Measurements from ENCODE around the gene FAM234B.
"Not testable (repeated sequence)": the region's sequence is repeated elsewhere in the genome, so short reads cannot be mapped to it uniquely, and the experiment has no call there.

Gene FAM234B

GRCh38 chr12:13049816-13050215 is 5.6 kb downstream of the FAM234B start:
- TF ChIP-seq, protein P1, sequence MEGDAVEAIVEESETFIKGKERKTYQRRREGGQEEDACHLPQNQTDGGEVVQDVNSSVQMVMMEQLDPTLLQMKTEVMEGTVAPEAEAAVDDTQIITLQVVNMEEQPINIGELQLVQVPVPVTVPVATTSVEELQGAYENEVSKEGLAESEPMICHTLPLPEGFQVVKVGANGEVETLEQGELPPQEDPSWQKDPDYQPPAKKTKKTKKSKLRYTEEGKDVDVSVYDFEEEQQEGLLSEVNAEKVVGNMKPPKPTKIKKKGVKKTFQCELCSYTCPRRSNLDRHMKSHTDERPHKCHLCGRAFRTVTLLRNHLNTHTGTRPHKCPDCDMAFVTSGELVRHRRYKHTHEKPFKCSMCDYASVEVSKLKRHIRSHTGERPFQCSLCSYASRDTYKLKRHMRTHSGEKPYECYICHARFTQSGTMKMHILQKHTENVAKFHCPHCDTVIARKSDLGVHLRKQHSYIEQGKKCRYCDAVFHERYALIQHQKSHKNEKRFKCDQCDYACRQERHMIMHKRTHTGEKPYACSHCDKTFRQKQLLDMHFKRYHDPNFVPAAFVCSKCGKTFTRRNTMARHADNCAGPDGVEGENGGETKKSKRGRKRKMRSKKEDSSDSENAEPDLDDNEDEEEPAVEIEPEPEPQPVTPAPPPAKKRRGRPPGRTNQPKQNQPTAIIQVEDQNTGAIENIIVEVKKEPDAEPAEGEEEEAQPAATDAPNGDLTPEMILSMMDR (conservative IDR thresholded peaks at IDR 0.05; ENCODE audit: low read depth, low read length) = no peak
- H3K4me1 ChIP-seq (ENCODE audit: low read depth, poor library complexity, severe bottlenecking) = no peaks in the 10 kb centered on the region
- no peak overlapping the region for H3K27ac ChIP-seq
- H3K4me3 ChIP-seq (IDR thresholded peaks at IDR 0.05; ENCODE audit: insufficient read depth, low read depth, low read length) = no peak overlapping the region
- no peak overlapping the region for H3K9ac ChIP-seq
- H3K27me3 ChIP-seq (ENCODE audit: insufficient read depth, low read depth) = no peaks in the 10 kb centered on the region
- no peaks in the 10 kb centered on the region for H3K79me2 ChIP-seq (ENCODE audit: insufficient read depth, low read depth)
- no peak overlapping the region for H2AFZ ChIP-seq (ENCODE audit: low read depth)
- no peaks in the 10 kb centered on the region for H3K36me3 ChIP-seq (ENCODE audit: insufficient read depth)
- H4K20me1 ChIP-seq (ENCODE audit: insufficient read depth) = no peaks in the 10 kb centered on the region
- H3K4me2 ChIP-seq = no peak overlapping the region

DNA sequence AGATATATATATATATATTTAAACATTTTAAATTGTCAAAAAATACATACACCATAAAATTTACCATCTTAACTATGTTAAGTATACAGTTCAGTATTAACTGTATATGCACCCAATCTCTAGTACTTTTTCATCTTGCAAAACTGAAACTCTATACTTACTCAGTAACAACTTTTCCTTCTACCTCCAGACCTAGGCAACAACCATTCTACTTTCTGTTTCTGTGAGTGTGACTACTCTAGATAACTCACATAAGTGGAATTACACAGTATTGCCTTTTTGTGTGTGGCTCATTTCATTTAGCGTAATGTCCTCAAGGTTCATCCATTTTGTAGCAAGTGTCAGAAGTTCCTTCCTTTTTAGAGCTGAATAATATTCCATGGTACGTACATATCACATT is 8.2 kb downstream of the FAM234B start:
- TF ChIP-seq, protein P1 (conservative IDR thresholded peaks at IDR 0.05; ENCODE audit: low read depth, low read length) = no peak
- Histone ChIP-seq H2AFZ (ENCODE audit: low read depth) (no peak overlapping the region), H3K9ac (no peak overlapping the region), H3K4me1 (ENCODE audit: low read depth, poor library complexity, severe bottlenecking) (no peaks in the 10 kb centered on the region), H3K27me3 (ENCODE audit: insufficient read depth, low read depth) (no peaks in the 10 kb centered on the region), H3K79me2 (ENCODE audit: insufficient read depth, low read depth) (no peaks in the 10 kb centered on the region), H3K4me2 (no peak overlapping the region), H4K20me1 (ENCODE audit: insufficient read depth) (no peaks in the 10 kb centered on the region), H3K4me3 (IDR thresholded peaks at IDR 0.05; ENCODE audit: insufficient read depth, low read depth, low read length) (no peak overlapping the region), H3K36me3 (ENCODE audit: insufficient read depth) (no peaks in the 10 kb centered on the region), H3K27ac (no peak overlapping the region)

DNA sequence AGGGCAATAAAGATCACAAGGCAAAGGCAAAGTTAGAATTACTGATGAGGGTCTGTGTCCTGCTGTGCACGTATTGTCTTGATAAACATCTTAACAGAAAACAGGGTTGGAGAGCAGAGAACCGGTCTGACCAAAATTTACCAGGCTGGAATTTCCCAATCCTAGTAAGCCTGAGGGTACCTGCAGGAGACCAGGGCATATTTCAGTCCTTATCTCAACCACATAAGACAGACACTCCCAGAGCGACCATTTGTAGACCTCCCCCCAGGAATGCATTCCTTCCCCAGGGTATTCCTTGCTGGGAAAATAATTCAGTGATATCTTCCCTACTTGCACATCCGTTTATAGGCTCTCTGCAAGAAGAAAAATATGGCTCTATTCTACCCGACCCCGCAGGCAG is 9.4 kb downstream of the FAM234B start:
- not testable (repeated sequence) for H3K36me3 ChIP-seq (ENCODE audit: insufficient read depth); H3K4me2 ChIP-seq; H3K9ac ChIP-seq; H2AFZ ChIP-seq (ENCODE audit: low read depth); H3K4me3 ChIP-seq (IDR thresholded peaks at IDR 0.05; ENCODE audit: insufficient read depth, low read depth, low read length); H4K20me1 ChIP-seq (ENCODE audit: insufficient read depth); H3K27me3 ChIP-seq (ENCODE audit: insufficient read depth, low read depth); H3K79me2 ChIP-seq (ENCODE audit: insufficient read depth, low read depth); H3K4me1 ChIP-seq (ENCODE audit: low read depth, poor library complexity, severe bottlenecking); H3K27ac ChIP-seq

- Histone ChIP-seq H3K9ac (no peak overlapping the region), H3K27me3 (ENCODE audit: insufficient read depth, low read depth) (no peaks in the 10 kb centered on the region), H3K4me1 (ENCODE audit: low read depth, poor library complexity, severe bottlenecking) (no peaks in the 10 kb centered on the region), H3K4me2 (no peak overlapping the region), H3K79me2 (ENCODE audit: insufficient read depth, low read depth) (no peaks in the 10 kb centered on the region), H4K20me1 (ENCODE audit: insufficient read depth) (no peaks in the 10 kb centered on the region), H2AFZ (ENCODE audit: low read depth) (no peak overlapping the region), H3K36me3 (ENCODE audit: insufficient read depth) (no peaks in the 10 kb centered on the region), H3K4me3 (IDR thresholded peaks at IDR 0.05; ENCODE audit: insufficient read depth, low read depth, low read length) (no peak overlapping the region), H3K27ac (no peak overlapping the region)
- TF ChIP-seq, protein P1 (conservative IDR thresholded peaks at IDR 0.05; ENCODE audit: low read depth, low read length) = no peak
These were observed 16.4 kb downstream of the FAM234B start for GRCh38 chr12:13060581-13060980.

- Histone ChIP-seq H3K4me2 (no peak overlapping the region), H3K27ac (no peak overlapping the region), H3K9ac (no peak overlapping the region), H2AFZ (ENCODE audit: low read depth) (no peak overlapping the region), H3K4me1 (ENCODE audit: low read depth, poor library complexity, severe bottlenecking) (no peaks in the 10 kb centered on the region), H4K20me1 (ENCODE audit: insufficient read depth) (no peaks in the 10 kb centered on the region), H3K27me3 (ENCODE audit: insufficient read depth, low read depth) (no peaks in the 10 kb centered on the region), H3K4me3 (IDR thresholded peaks at IDR 0.05; ENCODE audit: insufficient read depth, low read depth, low read length) (no peak overlapping the region), H3K79me2 (ENCODE audit: insufficient read depth, low read depth) (no peaks in the 10 kb centered on the region), H3K36me3 (ENCODE audit: insufficient read depth) (no peaks in the 10 kb centered on the region)
- TF ChIP-seq, protein P1 (conservative IDR thresholded peaks at IDR 0.05; ENCODE audit: low read depth, low read length) = no peak
These were observed 17.2 kb downstream of the FAM234B start for GRCh38 chr12:13061377-13061776.
